ENCODE data around the gene MRPL42.

The MRPL42 gene

GRCh38 chr12:93467351-93468007 is at the start of gene MRPL42 (continued):
- TF ChIP-seq, protein P1, sequence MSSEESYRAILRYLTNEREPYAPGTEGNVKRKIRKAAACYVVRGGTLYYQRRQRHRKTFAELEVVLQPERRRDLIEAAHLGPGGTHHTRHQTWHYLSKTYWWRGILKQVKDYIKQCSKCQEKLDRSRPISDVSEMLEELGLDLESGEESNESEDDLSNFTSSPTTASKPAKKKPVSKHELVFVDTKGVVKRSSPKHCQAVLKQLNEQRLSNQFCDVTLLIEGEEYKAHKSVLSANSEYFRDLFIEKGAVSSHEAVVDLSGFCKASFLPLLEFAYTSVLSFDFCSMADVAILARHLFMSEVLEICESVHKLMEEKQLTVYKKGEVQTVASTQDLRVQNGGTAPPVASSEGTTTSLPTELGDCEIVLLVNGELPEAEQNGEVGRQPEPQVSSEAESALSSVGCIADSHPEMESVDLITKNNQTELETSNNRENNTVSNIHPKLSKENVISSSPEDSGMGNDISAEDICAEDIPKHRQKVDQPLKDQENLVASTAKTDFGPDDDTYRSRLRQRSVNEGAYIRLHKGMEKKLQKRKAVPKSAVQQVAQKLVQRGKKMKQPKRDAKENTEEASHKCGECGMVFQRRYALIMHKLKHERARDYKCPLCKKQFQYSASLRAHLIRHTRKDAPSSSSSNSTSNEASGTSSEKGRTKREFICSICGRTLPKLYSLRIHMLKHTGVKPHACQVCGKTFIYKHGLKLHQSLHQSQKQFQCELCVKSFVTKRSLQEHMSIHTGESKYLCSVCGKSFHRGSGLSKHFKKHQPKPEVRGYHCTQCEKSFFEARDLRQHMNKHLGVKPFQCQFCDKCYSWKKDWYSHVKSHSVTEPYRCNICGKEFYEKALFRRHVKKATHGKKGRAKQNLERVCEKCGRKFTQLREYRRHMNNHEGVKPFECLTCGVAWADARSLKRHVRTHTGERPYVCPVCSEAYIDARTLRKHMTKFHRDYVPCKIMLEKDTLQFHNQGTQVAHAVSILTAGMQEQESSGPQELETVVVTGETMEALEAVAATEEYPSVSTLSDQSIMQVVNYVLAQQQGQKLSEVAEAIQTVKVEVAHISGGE (tag by site-specific recombination; conservative IDR thresholded peaks at IDR 0.05; ENCODE audit: low read depth): peak; percentile 54
- TF ChIP-seq ZXDB (tag by site-specific recombination; IDR thresholded peaks at IDR 0.05): peak; percentile 86
- TF ChIP-seq ZNF629 (tag by site-specific recombination; IDR thresholded peaks at IDR 0.05): peak; percentile 74
- TF ChIP-seq ZIC2 (tag by site-specific recombination; IDR thresholded peaks at IDR 0.05): peak; percentile 66
- no peak for TF ChIP-seq ZNF148 (tag by site-specific recombination; IDR thresholded peaks at IDR 0.05; ENCODE audit: borderline replicate concordance)
- 0 out of 2 replicates have a peak, but pooled peaks have one; percentile 17 for TF ChIP-seq ZBTB6 (tag by site-specific recombination; IDR thresholded peaks at IDR 0.05)
- TF ChIP-seq ZBTB20 (tag by site-specific recombination; IDR thresholded peaks at IDR 0.05): peak; percentile 82; the same call in 1 of the 2 replicates
- peak; percentile 81 for TF ChIP-seq ZBTB48 (tag by site-specific recombination; IDR thresholded peaks at IDR 0.05)

- CTCF ChIA-PET: interaction anchor here (0.6 to 4.6 kb wide), 5 partner anchors 12 to 588 kb away, joined by 3 to 41 read pairs (median 5); partner anchors contain the start of gene MRPL42
- Histone ChIP-seq H3K36me3 (ENCODE audit: control insufficient read depth in 2 of 2, insufficient read depth in 1 of 2, low read length in 2 of 2) (no peaks in the 10 kb centered on the region), H3K4me3 (ENCODE audit: low read depth, low read length) (no peak overlapping the region), H3K9me3 (ENCODE audit: control insufficient read depth, insufficient read depth, low read depth, low read length) (no peaks in the 10 kb centered on the region), H3K27ac (ENCODE audit: extremely low read depth, low read depth, low read length) (no peak overlapping the region), H3K4me1 (ENCODE audit: control insufficient read depth, insufficient read depth, low read length) (peaks cover 12% of the 10 kb centered on the region; the same call in 1 of the 2 replicates)
- TF ChIP-seq GLI2 (tag by site-specific recombination; IDR thresholded peaks at IDR 0.05; ENCODE audit: borderline replicate concordance, low read depth) (no peak), ZNF121 (tag by site-specific recombination; IDR thresholded peaks at IDR 0.05) (peak; percentile 93)
- POLR2A ChIA-PET: no interaction called here
Measured at GRCh38 chr12:93417967-93418480, 49.3 kb upstream of the MRPL42 start.

GRCh38 chr12:93419388-93420034 is 47.8 kb upstream of the MRPL42 start:
- H3K9me3 ChIP-seq (ENCODE audit: control insufficient read depth, insufficient read depth, low read depth, low read length): no peaks in the 10 kb centered on the region
- ChIA-PET CTCF (interaction anchor here (0.5 to 4.6 kb wide), 50 partner anchors 9 to 1515 kb away, joined by 3 to 41 read pairs (median 4); partner anchors contain the start of genes EEA1, MRPL42, NUDT4 and UBE2N), POLR2A (interaction anchor here (0.7 kb wide), 1 partner anchor 414 kb away, joined by 4 read pairs; no protein-coding TSS in a partner anchor)
- H3K36me3 ChIP-seq (ENCODE audit: control insufficient read depth in 2 of 2, insufficient read depth in 1 of 2, low read length in 2 of 2): no peaks in the 10 kb centered on the region
- no peak overlapping the region for H3K27ac ChIP-seq (ENCODE audit: extremely low read depth, low read depth, low read length)
- H3K4me3 ChIP-seq (ENCODE audit: low read depth, low read length): no peak overlapping the region
- H3K4me1 ChIP-seq (ENCODE audit: control insufficient read depth, insufficient read depth, low read length): peaks cover 19% of the 10 kb centered on the region; the same call in 1 of the 2 replicates
- TF ChIP-seq ZNF292 (tag by site-specific recombination; IDR thresholded peaks at IDR 0.05; ENCODE audit: borderline replicate concordance, low read depth): no peak
- no peak for TF ChIP-seq ZNF623 (tag by site-specific recombination; IDR thresholded peaks at IDR 0.05)
- TF ChIP-seq SP7 (tag by site-specific recombination; IDR thresholded peaks at IDR 0.05): no peak
- no peak for TF ChIP-seq ZNF785 (tag by site-specific recombination; IDR thresholded peaks at IDR 0.05)
- no peak for TF ChIP-seq ZBTB17 (tag by site-specific recombination; IDR thresholded peaks at IDR 0.05)
- no peak for TF ChIP-seq ZSCAN16 (tag by site-specific recombination; IDR thresholded peaks at IDR 0.05)
- no peak for TF ChIP-seq ZNF266 (tag by site-specific recombination; IDR thresholded peaks at IDR 0.05; ENCODE audit: low read depth)
- TF ChIP-seq ZNF629 (tag by site-specific recombination; IDR thresholded peaks at IDR 0.05): no peak
- TF ChIP-seq ZBTB8A (tag by site-specific recombination; IDR thresholded peaks at IDR 0.05): no peak
- no peak for TF ChIP-seq ZNF148 (tag by site-specific recombination; IDR thresholded peaks at IDR 0.05; ENCODE audit: borderline replicate concordance)
- no peak for TF ChIP-seq ZBTB48 (tag by site-specific recombination; IDR thresholded peaks at IDR 0.05)
- TF ChIP-seq, protein P2, sequence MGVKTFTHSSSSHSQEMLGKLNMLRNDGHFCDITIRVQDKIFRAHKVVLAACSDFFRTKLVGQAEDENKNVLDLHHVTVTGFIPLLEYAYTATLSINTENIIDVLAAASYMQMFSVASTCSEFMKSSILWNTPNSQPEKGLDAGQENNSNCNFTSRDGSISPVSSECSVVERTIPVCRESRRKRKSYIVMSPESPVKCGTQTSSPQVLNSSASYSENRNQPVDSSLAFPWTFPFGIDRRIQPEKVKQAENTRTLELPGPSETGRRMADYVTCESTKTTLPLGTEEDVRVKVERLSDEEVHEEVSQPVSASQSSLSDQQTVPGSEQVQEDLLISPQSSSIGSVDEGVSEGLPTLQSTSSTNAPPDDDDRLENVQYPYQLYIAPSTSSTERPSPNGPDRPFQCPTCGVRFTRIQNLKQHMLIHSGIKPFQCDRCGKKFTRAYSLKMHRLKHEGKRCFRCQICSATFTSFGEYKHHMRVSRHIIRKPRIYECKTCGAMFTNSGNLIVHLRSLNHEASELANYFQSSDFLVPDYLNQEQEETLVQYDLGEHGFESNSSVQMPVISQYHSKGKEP (tag by site-specific recombination; IDR thresholded peaks at IDR 0.05): no peak
